Transverse colon (tissue), 4 donors: ENCODE data around the gene C1QL2. TPM values are rescaled to one million over a fixed set of nuclear protein-coding genes. Genes with fewer than 3 reads are reported as not detected.

ENCODE experiments used
- DNase-seq: peaks from one replicate; pipeline ENCODE4 v3.0.0-alpha.2; 2019
- H3K27ac ChIP-seq, 4 donors: fragments of 200-600 bp; sonication (generic); 2 replicates each; pipeline ENCODE4 v1.5.1; 2016 to 2018; ENCODE audit warnings: inconsistent platforms in 4 of 4
- H3K27me3 ChIP-seq: fragments of 200-600 bp; sonication (generic); 2 replicates; pipeline ENCODE4 v1.5.1; 2017; ENCODE audit warnings: inconsistent platforms
- H3K36me3 ChIP-seq, 4 donors: fragments of 200-600 bp; sonication (generic); 2 replicates each; pipeline ENCODE4 v1.5.1; 2017 to 2019; ENCODE audit warnings: inconsistent platforms in 4 of 4
- H3K4me1 ChIP-seq, 4 donors: fragments of 200-600 bp; sonication (generic); 2 replicates each; pipeline ENCODE4 v1.5.1; 2017 to 2020; ENCODE audit warnings: inconsistent platforms in 4 of 4
- H3K4me3 ChIP-seq, 4 donors: fragments of 200-600 bp; sonication (generic); 1 replicate in 1 of 4; 2 replicates in 3 of 4; pipeline versions ENCODE4 v1.5.1 to v1.6.1; 2017 to 2019; ENCODE audit warnings: inconsistent platforms in 4 of 4
- H3K9me3 ChIP-seq, 2 donors: fragments of 200-600 bp; sonication (generic); 2 replicates each; pipeline ENCODE4 v1.5.1; 2017 to 2019; ENCODE audit warnings: inconsistent platforms in 2 of 2
- CTCF ChIP-seq, 5 experiments: fragments of 200-600 bp in 3 of 5; fragments of 450-650 bp in 2 of 5; sonication (generic) in 3 of 5; IDR thresholded peaks; 1 replicate in 2 of 5; 2 replicates in 3 of 5; pipeline ENCODE4 v1.5.1; 2016 to 2017; ENCODE audit warnings: antibody characterized with exemption in 5 of 5, inconsistent platforms in 3 of 5, mild to moderate bottlenecking in 2 of 5, moderate library complexity in 1 of 5
- EP300 ChIP-seq: sonication (generic); formaldehyde crosslinking; IDR thresholded peaks from one replicate; pipeline ENCODE4 v1.6.1; 2017; ENCODE audit warnings: antibody characterized with exemption, low read depth
- POLR2A ChIP-seq: fragments of 450-650 bp; IDR thresholded peaks from one replicate; pipeline ENCODE4 v1.6.1; 2016; ENCODE audit warnings: antibody characterized with exemption, mild to moderate bottlenecking, moderate library complexity
- POLR2AphosphoS5 ChIP-seq, 3 donors: sonication (generic); formaldehyde crosslinking; IDR thresholded peaks; one replicate each; pipeline ENCODE4 v1.6.1; 2016; ENCODE audit warnings: antibody characterized with exemption in 3 of 3
- WGBS, 2 donors: methylation state at CpG; one replicate each; pipeline ENCODE4 v1.1.5; 2018; ENCODE audit warnings: low coverage in 1 of 2; 5-methylcytosine and 5-hydroxymethylcytosine counted together
- in situ Hi-C, 4 donors: fragments of 200-750 bp; cut with MboI; loops; one replicate each; pipeline versions ENCODE4 v1.15.0 to v1.15.1; 2017; ENCODE audit warnings: low sequenced_read_pairs in 3 of 4, low pct_ligation_motif_present in 1 of 4, low pct_unique_long_range_greater_than_20kb in 1 of 4
- intact Hi-C: fragments of 100-400 bp; cut with DNase I; formaldehyde crosslinking; loops from one replicate; pipeline ENCODE4 v1.15.1; 2023; ENCODE audit warnings: low total_unique reads
- total RNA-seq, 4 donors: library from RNA; depleted of rRNA; stranded (reverse); fragments of >200 nt; gene quantifications; one replicate each; pipeline ENCODE4 v1.1.0, GENCODE V29; 2016

Gene C1QL2
- total RNA-seq, 4 donors from 2014 or later, result not detected

GRCh38 chr2:119204525-119204924 lies 46.0 kb upstream of the C1QL2 start:
- H3K9me3 ChIP-seq, result no peaks in the 10 kb centered on the region
- no peak for DNase-seq
- no peak for TF ChIP-seq CTCF (IDR thresholded peaks at IDR 0.05)
- TF ChIP-seq POLR2A, result no peak
- no peak for TF ChIP-seq EP300
- H3K4me1 ChIP-seq, result no peaks in the 10 kb centered on the region
- intact Hi-C loops, result no loop called here
- H3K36me3 ChIP-seq, result no peaks in the 10 kb centered on the region
- no peak overlapping the region for H3K27ac ChIP-seq
- 70% methylated on average over 6 of the region's 6 CpGs; no CpG with 5 or more reads in 1 of the 2 donors for WGBS, 2 donors
- peaks cover 4% of the 10 kb centered on the region for H3K27me3 ChIP-seq
- no peak overlapping the region for H3K4me3 ChIP-seq
- in situ Hi-C loops, result no loop called here

DNA sequence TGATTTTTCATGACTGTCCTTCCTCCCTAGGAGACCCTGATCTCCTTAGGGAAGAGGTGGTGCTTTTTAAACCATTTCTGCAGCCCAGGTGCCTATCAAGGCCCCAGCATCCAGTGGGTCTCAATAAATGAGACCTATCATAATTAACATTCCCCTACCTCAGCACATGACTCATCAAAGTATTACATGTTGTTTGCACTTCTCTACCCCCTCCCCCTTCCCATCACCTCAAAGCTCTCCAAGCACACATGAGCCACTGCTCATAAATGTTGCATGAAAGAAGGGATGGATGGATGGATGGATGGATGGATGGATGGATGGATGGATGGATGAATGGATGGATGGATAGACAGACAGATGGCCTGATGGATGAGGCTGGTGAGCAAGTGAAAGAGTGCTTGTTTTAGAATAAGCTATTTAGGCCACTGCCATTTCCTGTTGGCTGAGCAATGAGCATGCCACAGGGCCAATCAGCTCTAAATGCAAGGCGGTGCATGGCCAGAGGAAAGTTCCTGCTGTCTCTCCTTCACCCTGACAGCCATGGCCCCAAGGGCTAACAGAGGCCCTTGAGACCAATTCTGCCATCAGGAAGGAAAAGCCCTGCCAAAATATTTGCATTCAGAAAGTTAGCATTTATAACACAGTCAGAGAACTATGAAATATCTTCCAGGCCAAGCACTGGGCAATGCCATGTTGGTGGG lies 44.2 kb upstream of the C1QL2 start:
- intact Hi-C loops, result no loop called here
- no peak for DNase-seq
- Histone ChIP-seq H3K4me1 (no peaks in the 10 kb centered on the region), H3K27me3 (peaks cover 3% of the 10 kb centered on the region), H3K4me3 (no peak overlapping the region), H3K36me3 (no peaks in the 10 kb centered on the region), H3K27ac (no peak overlapping the region), H3K9me3 (no peaks in the 10 kb centered on the region)
- WGBS, 2 donors, result 57% methylated on average over 1 of the region's 1 CpG; no CpG with 5 or more reads in 1 of the 2 donors
- in situ Hi-C loops, result no loop called here
- TF ChIP-seq CTCF (IDR thresholded peaks at IDR 0.05), result no peak
- no peak for TF ChIP-seq EP300
- no peak for TF ChIP-seq POLR2A
- TF ChIP-seq POLR2AphosphoS5 (IDR thresholded peaks at IDR 0.05), result no peak

DNA sequence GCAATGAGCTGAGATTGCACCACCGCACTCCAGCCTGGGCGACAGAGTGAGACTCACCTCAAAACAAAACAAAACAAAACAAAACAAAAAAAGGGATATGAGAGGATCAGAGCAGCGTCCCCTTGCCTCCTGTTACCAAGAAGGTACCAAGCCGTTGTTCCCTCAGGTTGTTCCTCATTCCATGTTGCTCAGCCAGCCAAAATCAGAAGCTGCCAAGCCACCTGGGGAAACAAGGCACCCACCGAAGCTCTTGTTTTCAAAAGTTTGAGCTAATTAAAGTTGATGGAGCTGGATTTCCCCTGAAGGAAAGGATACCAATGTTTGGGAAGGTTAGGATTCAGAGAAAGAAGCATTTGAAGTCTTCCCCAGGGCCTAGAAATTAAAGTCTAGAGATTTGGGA lies 43.3 kb upstream of the C1QL2 start:
- H3K4me1 ChIP-seq, result no peaks in the 10 kb centered on the region
- intact Hi-C loops, result no loop called here
- H3K27me3 ChIP-seq, result peaks cover 10% of the 10 kb centered on the region
- no peaks in the 10 kb centered on the region for H3K36me3 ChIP-seq
- 80% methylated on average over 5 of the region's 5 CpGs; no CpG with 5 or more reads in 1 of the 2 donors for WGBS, 2 donors
- DNase-seq, result no peak
- H3K27ac ChIP-seq, result no peak overlapping the region
- in situ Hi-C loops, result no loop called here
- TF ChIP-seq EP300 (no peak), CTCF (IDR thresholded peaks at IDR 0.05) (no peak), POLR2AphosphoS5 (IDR thresholded peaks at IDR 0.05) (no peak), POLR2A (no peak)
- no peaks in the 10 kb centered on the region for H3K9me3 ChIP-seq
- no peak overlapping the region for H3K4me3 ChIP-seq

DNA sequence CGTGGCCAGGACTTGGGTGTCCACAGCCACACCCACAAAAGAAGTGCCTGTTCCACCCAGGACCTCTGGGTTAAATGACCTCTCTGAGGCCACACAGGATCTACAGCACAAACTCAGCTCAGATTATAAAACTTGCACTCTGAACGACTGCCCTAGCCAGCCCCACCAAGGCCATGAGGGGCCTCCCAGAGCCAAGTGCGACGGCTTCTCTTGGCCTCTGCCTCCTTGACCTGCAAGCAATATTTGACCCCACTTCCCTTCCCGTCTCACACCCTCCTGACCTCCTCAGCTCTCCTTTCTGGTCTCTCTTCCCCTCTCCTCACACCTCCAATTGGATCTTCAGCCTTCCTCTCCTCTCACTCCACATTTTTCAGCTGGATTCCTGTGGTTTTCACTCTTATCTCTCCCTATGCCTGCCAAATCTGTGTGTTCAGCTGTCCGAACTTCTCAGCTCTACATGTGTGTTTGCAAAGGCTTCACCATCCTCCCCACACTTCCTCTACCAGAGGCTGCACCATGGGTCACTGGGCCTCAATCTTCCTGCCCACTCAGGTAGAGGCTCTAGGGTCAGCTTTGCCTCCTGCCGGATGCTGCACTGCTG lies 39.8 kb upstream of the C1QL2 start:
- H3K36me3 ChIP-seq, result no peaks in the 10 kb centered on the region
- WGBS, 2 donors, result 67 to 68% methylated on average over 3 to 7 of the region's 7 CpGs
- no peaks in the 10 kb centered on the region for H3K9me3 ChIP-seq
- in situ Hi-C loops (loop anchor here in 2 of 4 donors (25.0 kb wide), 1 partner anchor 311 kb away; no protein-coding TSS in a partner anchor), intact Hi-C loops (no loop called here)
- peaks cover 20% of the 10 kb centered on the region for H3K27me3 ChIP-seq
- no peak overlapping the region for H3K27ac ChIP-seq
- no peaks in the 10 kb centered on the region for H3K4me1 ChIP-seq
- H3K4me3 ChIP-seq, result no peak overlapping the region
- DNase-seq, result no peak
- TF ChIP-seq POLR2A (no peak), CTCF (IDR thresholded peaks at IDR 0.05) (no peak), EP300 (no peak), POLR2AphosphoS5 (IDR thresholded peaks at IDR 0.05) (no peak)
